ENCODE measurements around the gene COL6A1. TPM values are rescaled to one million over a fixed set of nuclear protein-coding genes. Genes with fewer than 3 reads are reported as not detected.
A peak's percentile ranks its signal among the peaks of the same experiment; 100 is the strongest.

COL6A1 gene
- total and polyA plus RNA-seq, 12 donors = 71.9 to 388 (median 143) TPM

DNA sequence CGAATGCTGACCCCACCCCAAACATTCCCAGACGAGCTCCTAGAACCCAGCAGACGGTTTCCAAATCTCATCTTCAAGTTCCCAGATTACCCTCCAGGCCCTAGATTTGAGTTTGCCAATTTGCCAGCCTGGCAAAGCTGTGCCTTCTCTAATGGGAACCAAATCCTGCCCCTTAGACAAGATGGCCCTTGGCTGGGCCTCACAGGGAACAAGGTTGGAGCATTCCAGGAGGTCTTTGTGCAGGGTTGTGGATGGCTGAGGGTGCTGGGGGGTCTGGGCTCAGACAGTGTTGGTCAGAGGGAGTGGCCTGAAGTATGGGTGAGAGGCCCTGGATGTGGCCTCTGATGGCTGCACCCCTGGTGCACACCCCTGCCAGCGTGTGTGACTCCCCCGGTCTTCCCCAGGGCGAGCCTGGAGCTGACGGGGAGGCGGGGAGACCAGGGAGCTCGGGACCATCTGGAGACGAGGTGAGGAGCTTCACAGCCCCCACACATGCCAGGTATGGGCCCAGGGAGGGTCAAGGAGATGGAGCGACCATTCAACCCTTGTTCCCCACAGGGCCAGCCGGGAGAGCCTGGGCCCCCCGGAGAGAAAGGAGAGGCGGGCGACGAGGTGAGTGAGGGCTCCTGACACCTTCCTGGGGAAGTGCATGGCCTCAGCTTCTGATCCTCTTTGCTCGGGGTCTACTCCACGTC is 10.2 kb downstream of the COL6A1 start:
- no peak overlapping the region for H3K4me3 ChIP-seq
- H3K36me3 ChIP-seq = peaks cover 0 to 91% (median 47%) of the 10 kb centered on the region in 9 donors
- peaks cover 0 to 33% (median 8%) of the 10 kb centered on the region in 9 donors for H3K4me1 ChIP-seq
- intact Hi-C loops (cut with DNase I) = loop anchor here in 1 of 10 donors (10.0 kb wide), 1 partner anchor 123 kb away; no protein-coding TSS in a partner anchor
- DNase-seq (peak in 1 of 2 donors; percentile 3), ATAC-seq (no peak)
- peak overlapping the region in 5 of 10 donors; percentile 16 to 83 (median 66) for H3K27ac ChIP-seq
- no peaks in the 10 kb centered on the region for H3K9me3 ChIP-seq
- WGBS, 2 donors = 88 to 89% methylated on average over 18 of the region's 18 CpGs
- H3K27me3 ChIP-seq = no peaks in the 10 kb centered on the region
- TF ChIP-seq, protein P1, sequence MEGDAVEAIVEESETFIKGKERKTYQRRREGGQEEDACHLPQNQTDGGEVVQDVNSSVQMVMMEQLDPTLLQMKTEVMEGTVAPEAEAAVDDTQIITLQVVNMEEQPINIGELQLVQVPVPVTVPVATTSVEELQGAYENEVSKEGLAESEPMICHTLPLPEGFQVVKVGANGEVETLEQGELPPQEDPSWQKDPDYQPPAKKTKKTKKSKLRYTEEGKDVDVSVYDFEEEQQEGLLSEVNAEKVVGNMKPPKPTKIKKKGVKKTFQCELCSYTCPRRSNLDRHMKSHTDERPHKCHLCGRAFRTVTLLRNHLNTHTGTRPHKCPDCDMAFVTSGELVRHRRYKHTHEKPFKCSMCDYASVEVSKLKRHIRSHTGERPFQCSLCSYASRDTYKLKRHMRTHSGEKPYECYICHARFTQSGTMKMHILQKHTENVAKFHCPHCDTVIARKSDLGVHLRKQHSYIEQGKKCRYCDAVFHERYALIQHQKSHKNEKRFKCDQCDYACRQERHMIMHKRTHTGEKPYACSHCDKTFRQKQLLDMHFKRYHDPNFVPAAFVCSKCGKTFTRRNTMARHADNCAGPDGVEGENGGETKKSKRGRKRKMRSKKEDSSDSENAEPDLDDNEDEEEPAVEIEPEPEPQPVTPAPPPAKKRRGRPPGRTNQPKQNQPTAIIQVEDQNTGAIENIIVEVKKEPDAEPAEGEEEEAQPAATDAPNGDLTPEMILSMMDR (IDR thresholded peaks at IDR 0.05) = no peak

DNA sequence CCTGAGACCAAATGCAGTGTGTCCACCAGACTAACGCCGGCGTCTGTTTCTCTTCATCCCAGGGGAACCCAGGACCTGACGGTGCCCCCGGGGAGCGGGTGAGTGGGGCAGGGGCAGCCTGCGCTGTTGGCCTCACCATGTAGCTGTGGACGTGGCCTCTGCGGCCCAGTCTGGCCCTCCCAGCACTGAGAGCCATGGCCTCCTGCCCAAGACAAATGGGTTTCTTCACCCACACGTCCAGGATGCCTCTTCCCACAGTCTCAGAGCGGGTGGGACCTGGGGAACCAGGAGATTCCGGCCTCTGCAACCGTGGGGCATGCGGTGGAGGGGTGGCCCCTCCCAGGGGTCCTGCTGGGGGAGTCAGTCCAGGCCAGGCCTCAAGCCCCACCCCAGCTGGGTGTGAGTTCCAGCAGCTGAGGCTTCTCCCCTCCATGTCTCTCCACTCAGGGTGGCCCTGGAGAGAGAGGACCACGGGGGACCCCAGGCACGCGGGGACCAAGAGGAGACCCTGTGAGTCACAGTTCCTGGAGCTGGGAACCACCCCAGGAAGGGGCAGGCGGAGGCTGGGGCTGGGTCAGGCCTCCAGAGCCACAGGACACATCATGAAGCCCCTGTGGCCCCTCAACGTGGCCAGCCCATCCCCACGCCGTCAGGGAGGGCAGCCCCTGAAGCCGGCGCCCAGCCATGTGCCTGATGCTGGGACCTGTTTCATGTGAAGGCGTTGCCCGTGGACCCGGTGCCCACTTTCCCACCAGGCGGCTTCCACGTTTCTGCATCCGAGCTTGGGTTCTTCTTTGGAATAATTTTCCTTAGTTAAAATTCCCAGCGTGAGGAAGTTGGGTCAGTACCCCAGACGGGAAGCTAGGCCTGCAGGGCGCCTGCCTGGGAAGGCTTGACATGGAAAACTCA is 11.0 kb downstream of the COL6A1 start:
- intact Hi-C loops (cut with DNase I) = loop anchor here in 1 of 10 donors (10.0 kb wide), 1 partner anchor 122 kb away; no protein-coding TSS in a partner anchor
- DNase-seq = peak; percentile 6 to 25
- no peak overlapping the region for H3K4me3 ChIP-seq
- peaks cover 0 to 91% (median 43%) of the 10 kb centered on the region in 9 donors for H3K36me3 ChIP-seq
- H3K27me3 ChIP-seq = no peaks in the 10 kb centered on the region
- TF ChIP-seq, protein P1 (IDR thresholded peaks at IDR 0.05) = no peak
- peak in 7 of 8 donors; percentile 5 to 25 (median 17) for ATAC-seq
- peak overlapping the region; percentile 5 to 83 (median 55) for H3K27ac ChIP-seq
- H3K9me3 ChIP-seq = no peaks in the 10 kb centered on the region
- WGBS, 2 donors = 80 to 86% methylated on average over 32 of the region's 32 CpGs
- peaks cover 0 to 30% (median 8%) of the 10 kb centered on the region in 9 donors for H3K4me1 ChIP-seq

DNA sequence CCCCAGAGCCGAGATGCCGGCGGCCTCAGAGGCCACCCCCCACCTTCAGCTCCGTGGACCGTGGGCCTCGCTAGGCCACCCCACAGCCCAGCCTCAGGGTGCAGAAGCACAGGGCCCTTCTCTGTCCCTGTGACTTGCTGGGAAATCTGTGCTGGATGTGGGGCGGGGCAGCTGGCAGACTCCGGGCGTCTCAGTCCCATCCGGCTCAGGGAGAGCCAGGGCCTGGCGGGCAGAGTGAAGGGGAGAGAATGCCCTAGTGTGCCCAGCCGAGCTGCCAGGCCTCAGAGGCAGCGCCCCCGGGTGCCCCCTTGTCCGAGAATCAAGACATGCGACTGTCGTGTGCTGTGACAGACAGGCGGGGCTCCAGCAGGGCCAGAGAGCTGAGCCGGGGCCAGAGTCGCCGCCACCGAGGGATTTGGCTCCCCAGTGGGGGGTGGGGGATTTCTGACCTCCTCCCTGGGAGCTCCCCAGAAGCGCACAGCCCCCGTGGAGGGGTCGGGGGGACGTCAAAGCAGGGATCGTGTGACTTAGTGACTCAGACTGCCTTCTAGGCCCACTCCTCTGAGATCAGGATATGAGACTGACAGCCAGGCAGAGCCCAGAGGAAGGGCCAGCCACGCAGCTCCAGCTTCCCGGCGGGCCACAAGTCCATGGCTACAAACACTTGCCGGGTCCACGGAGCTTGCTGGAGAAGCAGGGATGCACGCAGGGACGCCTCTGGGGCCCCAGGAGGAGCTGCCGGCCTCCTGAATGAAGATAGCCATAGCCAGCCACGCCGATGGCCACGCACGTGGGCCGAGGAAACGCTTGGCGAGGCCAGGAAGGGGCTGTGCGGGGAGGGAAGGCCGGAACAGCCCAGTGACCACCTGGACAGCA is 11.9 kb downstream of the COL6A1 start:
- Histone ChIP-seq H3K4me3 (no peak overlapping the region), H3K36me3 (peaks cover 0 to 99% (median 52%) of the 10 kb centered on the region in 9 donors), H3K9me3 (no peaks in the 10 kb centered on the region), H3K4me1 (peaks cover 0 to 30% (median 8%) of the 10 kb centered on the region in 9 donors), H3K27ac (peak overlapping the region; percentile 5 to 83 (median 55)), H3K27me3 (no peaks in the 10 kb centered on the region)
- WGBS, 2 donors = 79 to 87% methylated on average over 44 of the region's 44 CpGs
- TF ChIP-seq, protein P1 (IDR thresholded peaks at IDR 0.05) = no peak
- ATAC-seq (peak in 5 of 8 donors; percentile 8 to 25 (median 15)), DNase-seq (peak; percentile 3 to 41)
- intact Hi-C loops (cut with DNase I) = loop anchor here in 1 of 10 donors (10.0 kb wide), 1 partner anchor 121 kb away; no protein-coding TSS in a partner anchor

Data from heart right ventricle (tissue), 16 donors.